Measurements from ENCODE around the gene DPH7.
"Not testable (repeated sequence)": the region's sequence is repeated elsewhere in the genome, so short reads cannot be mapped to it uniquely, and the experiment has no call there.

GRCh38 chr9:137553654-137554053 is 25.1 kb downstream of the DPH7 start:
- TF ChIP-seq POLR2A (IDR thresholded peaks at IDR 0.05); CTCF (IDR thresholded peaks at IDR 0.05 in 8 of 11, conservative IDR thresholded peaks at IDR 0.05 in 3 of 11): not testable (repeated sequence)

Measured in spleen (tissue), 7 donors.